HG02970 (cell line): ENCODE data around the gene LRRC25.

Experiments
- ATAC-seq: cut with Tn5 transposase; IDR thresholded peaks from one replicate; pipeline ENCODE4 v1.9.1; 2021; ENCODE audit warnings: mild to moderate bottlenecking, moderate library complexity, moderate number of reproducible peaks; ENCODE audit not compliant: unreplicated experiment, low FRiP score

The LRRC25 gene

GRCh38 chr19:18425515-18426415 is 28.3 kb upstream of the LRRC25 start:
- ATAC-seq = no peak

GRCh38 chr19:18424890-18425514 is 27.6 kb upstream of the LRRC25 start:
- ATAC-seq = no peak

- no peak for ATAC-seq
These were observed 26.9 kb upstream of the LRRC25 start for GRCh38 chr19:18424122-18424889.

GRCh38 chr19:18423258-18424020 is 26.0 kb upstream of the LRRC25 start:
- ATAC-seq = no peak

GRCh38 chr19:18422530-18423191 is 25.2 kb upstream of the LRRC25 start:
- no peak for ATAC-seq

- ATAC-seq = no peak
These were observed 24.0 kb upstream of the LRRC25 start for GRCh38 chr19:18421371-18421959.

- ATAC-seq = no peak
These were observed 23.5 kb upstream of the LRRC25 start for GRCh38 chr19:18420930-18421329.

- ATAC-seq = no peak
These were observed 22.5 kb upstream of the LRRC25 start for GRCh38 chr19:18419699-18420460.

GRCh38 chr19:18419195-18419698 is 21.8 kb upstream of the LRRC25 start, which contains the start of gene SSBP4:
Gene SSBP4 (plus strand): TSS chr19:18419398. CDS start chr19:18419649, 251 bp downstream.
- no peak for ATAC-seq

GRCh38 chr19:18418483-18419194 is 21.2 kb upstream of the LRRC25 start:
- no peak for ATAC-seq

GRCh38 chr19:18418029-18418482 is 20.6 kb upstream of the LRRC25 start:
- no peak for ATAC-seq

GRCh38 chr19:18417250-18418028 is 20.0 kb upstream of the LRRC25 start:
- ATAC-seq = no peak

- ATAC-seq = no peak
These were observed 19.4 kb upstream of the LRRC25 start for GRCh38 chr19:18416778-18417249.

GRCh38 chr19:18415178-18415867 is 17.9 kb upstream of the LRRC25 start:
- no peak for ATAC-seq

- no peak for ATAC-seq
These were observed 17.2 kb upstream of the LRRC25 start for GRCh38 chr19:18414504-18415177.
